ENCODE measurements around the gene DNAI1.

- TF ChIP-seq CTCF (IDR thresholded peaks at IDR 0.05; ENCODE audit: insufficient read depth, low read depth, low read length) (no peak), EZH2 (IDR thresholded peaks at IDR 0.05; ENCODE audit: insufficient read depth, low read length) (no peak)
Observed at GRCh38 chr9:34520505-34521385, 62.1 kb downstream of the DNAI1 start.

Measured in astrocyte (in vitro differentiated cells and primary cell).